ENCODE measurements around the gene SATB2. TPM values are rescaled to one million over a fixed set of nuclear protein-coding genes. Genes with fewer than 3 reads are reported as not detected.

SATB2 gene
- total and polyA plus RNA-seq, 2 donors (not counting 1 experiment from before 2014, with no cell fraction given) = 3.8 to 28.1 TPM

GRCh38 chr2:199442173-199442572 is 15.6 kb downstream of the SATB2 start:
- Histone ChIP-seq H3K9ac (ENCODE audit: insufficient read depth, low read length) (no peak overlapping the region), H3K27me3 (ENCODE audit: control insufficient read depth, insufficient read depth, low read length) (no peaks in the 10 kb centered on the region), H3K36me3 (ENCODE audit: control insufficient read depth, insufficient read depth, low read length) (no peaks in the 10 kb centered on the region), H3K4me3 (replicated peaks in 1 of 4; ENCODE audit: control extremely low read depth in 1 of 4, insufficient read depth in 1 of 4, low read depth in 3 of 4, low read length in 4 of 4) (no peak overlapping the region), H3K9me3 (ENCODE audit: control insufficient read depth, insufficient read depth, low read depth, low read length) (no peaks in the 10 kb centered on the region), H3K4me1 (ENCODE audit: control insufficient read depth, extremely low read depth, insufficient read depth, low read length) (no peaks in the 10 kb centered on the region), H3K4me2 (ENCODE audit: extremely low read depth, insufficient read depth, low read length) (no peak overlapping the region), H3K79me2 (ENCODE audit: control insufficient read depth, insufficient read depth, low read length) (no peaks in the 10 kb centered on the region), H4K20me1 (ENCODE audit: control insufficient read depth, extremely low read depth, insufficient read depth, low read length) (no peaks in the 10 kb centered on the region), H3K27ac (ENCODE audit: insufficient read depth, low read length) (no peak overlapping the region), H2AFZ (ENCODE audit: low read length) (no peak overlapping the region)
- no peak for DNase-seq (ENCODE audit: low read depth in 2 of 2)
- TF ChIP-seq EZH2 (IDR thresholded peaks at IDR 0.05; ENCODE audit: low read length, missing control alignments) = no peak
- TF ChIP-seq, protein P1, sequence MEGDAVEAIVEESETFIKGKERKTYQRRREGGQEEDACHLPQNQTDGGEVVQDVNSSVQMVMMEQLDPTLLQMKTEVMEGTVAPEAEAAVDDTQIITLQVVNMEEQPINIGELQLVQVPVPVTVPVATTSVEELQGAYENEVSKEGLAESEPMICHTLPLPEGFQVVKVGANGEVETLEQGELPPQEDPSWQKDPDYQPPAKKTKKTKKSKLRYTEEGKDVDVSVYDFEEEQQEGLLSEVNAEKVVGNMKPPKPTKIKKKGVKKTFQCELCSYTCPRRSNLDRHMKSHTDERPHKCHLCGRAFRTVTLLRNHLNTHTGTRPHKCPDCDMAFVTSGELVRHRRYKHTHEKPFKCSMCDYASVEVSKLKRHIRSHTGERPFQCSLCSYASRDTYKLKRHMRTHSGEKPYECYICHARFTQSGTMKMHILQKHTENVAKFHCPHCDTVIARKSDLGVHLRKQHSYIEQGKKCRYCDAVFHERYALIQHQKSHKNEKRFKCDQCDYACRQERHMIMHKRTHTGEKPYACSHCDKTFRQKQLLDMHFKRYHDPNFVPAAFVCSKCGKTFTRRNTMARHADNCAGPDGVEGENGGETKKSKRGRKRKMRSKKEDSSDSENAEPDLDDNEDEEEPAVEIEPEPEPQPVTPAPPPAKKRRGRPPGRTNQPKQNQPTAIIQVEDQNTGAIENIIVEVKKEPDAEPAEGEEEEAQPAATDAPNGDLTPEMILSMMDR (conservative IDR thresholded peaks at IDR 0.05 in 1 of 2, IDR thresholded peaks at IDR 0.05 in 1 of 2; ENCODE audit: low read depth in 1 of 2, low read length in 2 of 2) = no peak

DNA sequence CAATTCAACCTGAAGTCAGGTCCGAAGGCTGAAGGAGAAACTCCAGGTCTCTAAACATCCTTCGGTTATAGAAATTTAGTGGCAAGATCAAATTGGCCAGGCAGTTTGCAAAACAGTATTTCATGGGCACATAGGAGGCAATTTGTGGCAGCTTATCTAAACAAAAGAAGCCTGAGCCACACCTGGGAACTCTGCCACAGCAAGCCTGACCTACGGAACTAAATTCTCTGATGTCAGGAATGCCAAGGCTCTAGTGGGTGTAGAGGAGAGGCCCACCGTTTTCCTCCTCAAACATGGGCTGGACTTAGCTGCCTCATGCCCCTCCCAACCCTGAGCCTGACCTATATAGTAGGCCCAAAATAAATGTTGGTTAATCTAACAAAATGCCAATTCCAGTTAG is 16.0 kb downstream of the SATB2 start:
- Histone ChIP-seq H4K20me1 (ENCODE audit: control insufficient read depth, extremely low read depth, insufficient read depth, low read length) (no peaks in the 10 kb centered on the region), H3K27me3 (ENCODE audit: control insufficient read depth, insufficient read depth, low read length) (no peaks in the 10 kb centered on the region), H3K4me3 (replicated peaks in 1 of 4; ENCODE audit: control extremely low read depth in 1 of 4, insufficient read depth in 1 of 4, low read depth in 3 of 4, low read length in 4 of 4) (no peak overlapping the region), H3K4me1 (ENCODE audit: control insufficient read depth, extremely low read depth, insufficient read depth, low read length) (no peaks in the 10 kb centered on the region), H3K36me3 (ENCODE audit: control insufficient read depth, insufficient read depth, low read length) (no peaks in the 10 kb centered on the region), H3K79me2 (ENCODE audit: control insufficient read depth, insufficient read depth, low read length) (no peaks in the 10 kb centered on the region), H3K4me2 (ENCODE audit: extremely low read depth, insufficient read depth, low read length) (no peak overlapping the region), H3K9me3 (ENCODE audit: control insufficient read depth, insufficient read depth, low read depth, low read length) (no peaks in the 10 kb centered on the region), H3K9ac (ENCODE audit: insufficient read depth, low read length) (no peak overlapping the region), H2AFZ (ENCODE audit: low read length) (no peak overlapping the region), H3K27ac (ENCODE audit: insufficient read depth, low read length) (no peak overlapping the region)
- no peak for TF ChIP-seq EZH2 (IDR thresholded peaks at IDR 0.05; ENCODE audit: low read length, missing control alignments)
- TF ChIP-seq, protein P1 (conservative IDR thresholded peaks at IDR 0.05 in 1 of 2, IDR thresholded peaks at IDR 0.05 in 1 of 2; ENCODE audit: low read depth in 1 of 2, low read length in 2 of 2) = no peak
- DNase-seq (ENCODE audit: low read depth in 2 of 2) = no peak

DNA sequence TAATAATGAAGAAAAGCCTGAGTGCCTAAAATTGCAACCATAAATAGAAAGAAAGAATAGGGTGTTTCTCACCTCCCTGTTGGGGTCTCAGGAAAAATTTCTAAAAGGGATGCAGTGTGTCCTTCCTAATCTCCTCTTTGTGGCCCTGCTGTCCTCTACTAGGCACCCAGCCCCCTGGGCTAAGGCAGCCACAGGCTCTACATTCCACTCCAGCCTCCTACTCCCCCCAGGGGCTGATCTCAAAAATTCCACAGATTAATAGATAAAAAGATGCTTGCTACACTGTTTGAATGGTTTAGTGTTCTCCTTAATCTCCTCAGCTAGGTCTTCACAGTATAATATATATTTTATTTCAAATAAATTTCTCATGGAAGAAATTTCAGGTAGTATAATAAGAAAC is 17.6 kb downstream of the SATB2 start:
- Histone ChIP-seq H3K36me3 (ENCODE audit: control insufficient read depth, insufficient read depth, low read length) (no peaks in the 10 kb centered on the region), H3K79me2 (ENCODE audit: control insufficient read depth, insufficient read depth, low read length) (no peaks in the 10 kb centered on the region), H3K27ac (ENCODE audit: insufficient read depth, low read length) (no peak overlapping the region), H2AFZ (ENCODE audit: low read length) (no peak overlapping the region), H3K4me3 (replicated peaks in 1 of 4; ENCODE audit: control extremely low read depth in 1 of 4, insufficient read depth in 1 of 4, low read depth in 3 of 4, low read length in 4 of 4) (no peak overlapping the region), H4K20me1 (ENCODE audit: control insufficient read depth, extremely low read depth, insufficient read depth, low read length) (no peaks in the 10 kb centered on the region), H3K9ac (ENCODE audit: insufficient read depth, low read length) (no peak overlapping the region), H3K4me2 (ENCODE audit: extremely low read depth, insufficient read depth, low read length) (no peak overlapping the region), H3K27me3 (ENCODE audit: control insufficient read depth, insufficient read depth, low read length) (no peaks in the 10 kb centered on the region), H3K4me1 (ENCODE audit: control insufficient read depth, extremely low read depth, insufficient read depth, low read length) (no peaks in the 10 kb centered on the region), H3K9me3 (ENCODE audit: control insufficient read depth, insufficient read depth, low read depth, low read length) (no peaks in the 10 kb centered on the region)
- DNase-seq (ENCODE audit: low read depth in 2 of 2) = no peak
- TF ChIP-seq EZH2 (IDR thresholded peaks at IDR 0.05; ENCODE audit: low read length, missing control alignments) = no peak
- TF ChIP-seq, protein P1 (conservative IDR thresholded peaks at IDR 0.05 in 1 of 2, IDR thresholded peaks at IDR 0.05 in 1 of 2; ENCODE audit: low read depth in 1 of 2, low read length in 2 of 2) = no peak

All from fibroblast of lung (primary cell).